Measurements from ENCODE around the gene DNLZ.

The DNLZ gene

DNA sequence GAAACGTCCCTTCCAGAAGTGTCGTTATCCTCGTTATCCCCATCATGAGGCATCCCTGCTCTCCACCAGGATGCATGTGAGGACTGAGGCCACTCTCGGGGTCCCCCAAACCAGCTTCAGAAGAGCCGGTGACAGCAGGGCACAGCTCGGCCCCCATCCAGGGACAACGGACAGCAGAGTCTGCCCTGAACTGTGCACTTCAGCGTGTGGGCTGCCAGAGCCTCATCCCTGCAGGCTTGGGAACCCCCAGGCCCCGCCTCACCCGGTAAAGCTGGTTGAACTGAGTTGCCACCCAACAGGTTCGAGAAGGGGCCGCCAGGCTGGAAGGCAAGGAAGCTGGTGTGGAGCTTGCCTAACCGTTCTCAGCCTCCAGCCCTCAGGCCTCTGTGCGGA, 10.6 kb upstream of the DNLZ start:
- DNase-seq = no peak

- DNase-seq = no peak
These were observed 10.0 kb upstream of the DNLZ start, which contains the start of gene CARD9 for GRCh38 chr9:136373300-136374182. Gene CARD9 (minus strand): TSS chr9:136373669. CDS start chr9:136372078, 1,591 bp downstream.

DNA sequence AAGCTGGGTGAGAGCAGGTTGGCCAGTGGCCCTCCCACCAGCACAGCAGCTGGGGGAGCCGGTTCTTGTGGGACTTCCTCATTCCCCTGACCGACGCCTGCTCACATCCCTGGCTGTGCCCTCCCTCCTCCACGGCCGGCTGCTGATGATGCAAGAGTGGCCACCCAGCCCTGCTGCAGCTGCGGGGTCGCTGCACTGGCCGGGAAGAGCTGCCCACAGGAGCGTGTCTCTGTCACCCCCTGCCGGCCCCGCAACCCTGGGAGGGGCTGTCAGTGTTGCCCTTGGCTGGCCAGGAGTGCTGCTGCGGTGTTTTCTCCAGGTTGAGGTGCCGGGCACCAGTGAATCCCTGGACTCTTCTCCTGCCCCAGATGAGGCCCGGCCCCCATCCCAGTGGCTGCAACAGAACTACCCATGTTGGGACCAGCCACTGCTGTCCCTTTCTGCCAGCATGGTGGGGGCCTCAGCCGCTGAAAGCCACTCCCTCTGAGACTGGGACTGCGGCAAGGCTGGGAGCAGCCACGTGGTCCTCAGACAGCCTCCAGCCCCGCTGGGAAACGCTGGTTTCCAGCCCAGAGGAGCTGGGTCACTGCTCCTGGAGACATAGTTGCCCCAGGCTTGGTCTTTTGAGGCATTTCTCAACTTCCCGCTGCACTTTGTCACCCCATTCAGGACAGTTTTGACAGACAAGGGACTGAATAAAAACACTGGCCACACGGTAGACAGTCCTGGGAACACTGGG, 9.2 kb upstream of the DNLZ start:
- DNase-seq = peak; percentile 80

- no peak for DNase-seq
These were observed 8.5 kb upstream of the DNLZ start for GRCh38 chr9:136372006-136372405.

DNA sequence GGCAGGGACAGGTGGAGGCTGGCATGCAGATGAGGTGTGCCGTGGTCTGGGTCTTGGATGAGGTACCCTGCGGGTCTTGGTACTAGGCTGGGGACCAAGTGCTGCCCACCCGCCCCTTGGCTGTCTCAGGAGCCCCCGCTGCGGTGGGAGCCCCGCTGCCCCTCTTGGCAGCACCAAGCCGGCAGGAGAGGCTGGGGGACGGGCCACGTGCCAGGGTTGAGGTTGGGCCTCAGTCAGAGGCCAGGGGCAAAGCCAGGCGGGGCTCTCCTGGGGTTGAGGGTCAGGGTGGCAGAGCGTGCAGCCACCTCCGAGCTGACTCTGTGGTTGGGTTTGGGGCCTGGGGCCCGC, 8.0 kb upstream of the DNLZ start:
- no peak for DNase-seq

DNA sequence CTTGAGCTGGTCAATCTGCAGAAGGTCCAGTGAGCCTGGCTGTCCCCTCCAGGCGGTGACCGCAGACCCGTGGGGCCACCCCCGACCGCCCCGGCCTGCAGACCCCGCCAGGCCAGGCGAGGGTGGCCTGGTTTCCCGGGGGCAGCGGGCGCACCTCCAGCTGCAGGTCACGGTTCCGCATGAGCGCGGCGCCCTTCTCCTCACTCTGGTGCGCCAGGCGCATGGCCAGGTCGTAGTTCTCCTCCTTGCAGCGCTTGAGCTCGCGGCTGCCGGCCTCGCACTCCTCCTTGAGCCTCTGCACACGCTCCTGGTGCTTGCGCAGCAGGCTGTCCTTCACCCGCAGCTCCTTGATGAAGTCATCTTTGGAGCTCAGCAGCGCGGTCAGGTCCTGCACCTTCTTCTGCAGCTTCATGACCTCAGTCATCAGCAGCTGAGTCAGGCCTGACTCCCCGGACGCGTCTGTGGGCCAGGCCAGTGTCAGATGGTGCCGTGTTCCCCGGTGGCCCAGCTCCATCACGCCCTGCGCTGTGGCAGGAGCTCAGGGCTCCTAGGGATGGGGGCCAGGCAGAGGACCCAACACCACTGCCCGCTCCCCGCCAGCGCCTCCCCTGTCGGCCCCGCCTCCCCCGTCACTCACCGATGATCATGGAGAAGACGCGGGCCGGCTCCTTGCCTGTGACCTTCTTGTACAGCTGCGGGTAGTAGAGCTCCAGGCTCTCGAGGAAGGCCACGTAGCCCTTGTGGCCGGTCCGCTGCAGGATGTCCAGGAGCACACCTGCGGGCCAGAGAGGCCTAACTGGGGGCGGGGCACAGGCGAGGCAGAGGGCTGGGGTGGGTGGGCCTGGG, 7.4 kb upstream of the DNLZ start:
- no peak for DNase-seq

GRCh38 chr9:136370037-136370436, 6.5 kb upstream of the DNLZ start:
- no peak for DNase-seq

- DNase-seq = no peak
These were observed 4.6 kb upstream of the DNLZ start for GRCh38 chr9:136368190-136368589.

DNA sequence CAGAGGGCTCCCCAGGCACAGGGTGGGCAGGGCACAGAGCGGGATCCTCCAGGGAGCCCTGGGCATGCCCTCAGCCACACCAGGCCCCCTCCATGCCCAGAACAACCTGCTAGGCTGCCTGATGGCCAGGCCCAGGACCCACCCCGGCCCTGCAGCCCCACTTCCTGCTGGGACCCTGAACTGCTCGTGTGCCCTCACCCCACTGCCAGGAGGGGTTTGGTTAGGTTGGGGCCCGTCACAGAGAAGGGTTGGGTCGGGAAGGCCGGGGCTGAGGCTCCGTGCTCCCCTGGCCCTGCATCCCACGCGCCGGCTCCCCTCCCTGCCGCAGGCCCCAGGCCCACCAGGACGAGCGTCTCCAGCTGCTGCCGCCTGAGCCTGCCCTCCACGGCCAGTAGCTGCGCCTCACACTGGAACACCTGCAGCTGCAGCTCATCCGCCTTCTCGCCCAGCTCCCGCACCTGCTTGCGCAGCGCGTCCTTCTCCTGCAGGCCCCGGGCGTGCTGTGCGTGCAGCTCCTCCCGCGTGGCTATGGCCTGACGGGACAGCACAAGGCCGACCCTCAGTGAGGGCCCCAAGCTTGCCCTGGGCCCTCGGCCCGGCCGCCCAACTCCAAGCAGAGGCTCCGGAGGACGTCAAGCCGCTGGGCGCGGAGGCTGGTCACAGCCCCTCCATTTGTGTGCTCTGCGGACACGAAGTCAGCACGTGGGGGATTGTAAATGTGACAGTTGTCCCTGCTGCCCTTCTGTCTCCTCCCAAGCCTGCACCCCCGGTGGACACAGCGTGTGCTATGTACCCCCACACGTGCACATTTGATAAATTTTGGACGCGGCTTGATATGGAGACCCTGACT, 4.0 kb upstream of the DNLZ start:
- no peak for DNase-seq

- no peak for DNase-seq
These were observed 3.3 kb upstream of the DNLZ start for GRCh38 chr9:136366826-136367225.

DNA sequence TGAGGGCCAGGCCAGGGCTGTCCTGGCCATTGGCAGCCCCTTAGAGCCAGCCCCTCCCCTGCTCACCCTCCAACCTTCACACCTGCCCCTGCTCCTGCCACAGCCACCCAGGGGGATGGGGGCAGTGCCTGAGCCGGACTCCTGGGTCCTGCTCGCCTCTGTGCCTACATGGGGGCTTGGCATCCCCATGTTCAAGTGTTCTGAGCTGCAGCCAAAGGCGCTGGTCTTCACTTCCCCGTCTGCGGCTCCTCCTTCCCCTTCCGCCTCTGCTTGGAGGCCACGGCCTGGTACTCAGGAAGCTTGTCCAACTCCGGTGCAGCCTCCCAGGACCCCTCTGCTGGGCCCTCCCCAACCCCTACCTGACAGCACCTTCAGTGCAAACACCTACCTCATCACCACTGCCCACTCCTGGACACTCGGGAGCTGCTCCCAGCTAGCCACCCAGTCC, 2.3 kb upstream of the DNLZ start:
- no peak for DNase-seq

DNA sequence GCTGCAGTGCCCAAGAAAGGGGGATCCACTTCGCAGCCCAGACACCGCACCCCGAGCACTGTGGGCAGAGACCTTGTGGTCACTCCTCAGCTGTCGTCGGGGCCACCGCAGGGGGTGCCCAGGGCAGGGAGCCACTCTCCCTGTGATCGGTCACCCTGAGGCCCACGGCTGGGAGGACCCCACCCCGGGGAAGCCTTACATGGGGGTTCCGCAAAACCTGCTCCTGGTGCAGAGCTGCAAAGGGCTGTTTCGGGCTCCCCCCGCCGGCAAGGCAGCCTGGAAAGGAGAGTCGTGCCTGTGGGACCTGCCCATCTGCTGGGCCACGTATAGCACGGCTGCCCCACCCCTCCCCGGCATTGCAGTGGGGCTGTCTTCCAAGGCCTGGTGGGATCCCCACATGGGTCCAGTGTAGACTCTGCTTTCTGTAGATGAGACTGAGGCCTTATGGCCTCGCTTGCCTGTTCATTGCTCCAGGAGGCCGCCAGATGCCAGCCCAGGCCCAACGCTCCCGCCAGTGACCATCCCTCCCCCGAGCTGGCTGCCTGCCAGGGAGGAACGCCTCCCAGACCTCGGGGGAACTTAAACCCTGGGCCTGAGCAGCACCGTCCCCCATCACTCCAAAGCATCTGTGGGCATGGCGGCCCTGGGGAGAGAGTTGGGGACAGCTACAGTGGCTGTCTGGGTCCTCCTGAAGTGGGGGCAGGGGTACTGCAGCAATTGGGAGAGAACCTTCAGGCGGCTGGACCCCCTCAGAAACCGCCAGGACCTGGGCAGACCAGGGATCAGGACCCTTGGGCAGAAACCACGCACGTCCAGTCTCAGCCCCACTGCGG, 1.6 kb upstream of the DNLZ start:
- DNase-seq = no peak

- no peak for DNase-seq
These were observed 605 bp upstream of the DNLZ start for GRCh38 chr9:136363949-136364748.

- DNase-seq = no peak
These were observed 1.1 kb downstream of the DNLZ start for GRCh38 chr9:136362450-136362784.

GRCh38 chr9:136361754-136362449, 1.6 kb downstream of the DNLZ start:
- DNase-seq = no peak

GRCh38 chr9:136361047-136361753, 2.3 kb downstream of the DNLZ start:
- DNase-seq = no peak

GRCh38 chr9:136359774-136360718, 3.5 kb downstream of the DNLZ start:
- DNase-seq = no peak

DNA sequence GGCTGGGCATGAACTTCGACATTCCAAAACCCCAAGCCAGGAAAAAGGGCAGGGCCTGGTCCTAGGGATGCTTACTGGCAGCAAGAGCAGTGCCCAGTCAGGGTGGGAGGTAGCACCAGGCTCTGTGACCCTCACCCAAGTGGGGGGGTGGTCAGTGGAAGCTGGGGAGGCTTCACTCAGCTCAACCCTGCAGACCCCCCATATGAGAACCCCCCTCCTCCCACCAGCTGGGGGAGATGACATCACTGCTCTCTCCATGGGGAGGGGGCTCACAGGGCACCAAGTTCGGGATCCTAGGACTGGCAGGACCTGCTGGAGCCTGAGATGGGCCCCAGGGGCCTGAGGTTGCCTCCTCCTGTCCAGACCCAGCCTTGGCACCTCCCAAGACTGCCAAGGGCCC, 4.7 kb downstream of the DNLZ start:
- DNase-seq = no peak

All from RPMI8226 (cell line).